Measurements from ENCODE around the gene ARL2.
"Not testable (repeated sequence)": the region's sequence is repeated elsewhere in the genome, so short reads cannot be mapped to it uniquely, and the experiment has no call there.

Gene ARL2

DNA sequence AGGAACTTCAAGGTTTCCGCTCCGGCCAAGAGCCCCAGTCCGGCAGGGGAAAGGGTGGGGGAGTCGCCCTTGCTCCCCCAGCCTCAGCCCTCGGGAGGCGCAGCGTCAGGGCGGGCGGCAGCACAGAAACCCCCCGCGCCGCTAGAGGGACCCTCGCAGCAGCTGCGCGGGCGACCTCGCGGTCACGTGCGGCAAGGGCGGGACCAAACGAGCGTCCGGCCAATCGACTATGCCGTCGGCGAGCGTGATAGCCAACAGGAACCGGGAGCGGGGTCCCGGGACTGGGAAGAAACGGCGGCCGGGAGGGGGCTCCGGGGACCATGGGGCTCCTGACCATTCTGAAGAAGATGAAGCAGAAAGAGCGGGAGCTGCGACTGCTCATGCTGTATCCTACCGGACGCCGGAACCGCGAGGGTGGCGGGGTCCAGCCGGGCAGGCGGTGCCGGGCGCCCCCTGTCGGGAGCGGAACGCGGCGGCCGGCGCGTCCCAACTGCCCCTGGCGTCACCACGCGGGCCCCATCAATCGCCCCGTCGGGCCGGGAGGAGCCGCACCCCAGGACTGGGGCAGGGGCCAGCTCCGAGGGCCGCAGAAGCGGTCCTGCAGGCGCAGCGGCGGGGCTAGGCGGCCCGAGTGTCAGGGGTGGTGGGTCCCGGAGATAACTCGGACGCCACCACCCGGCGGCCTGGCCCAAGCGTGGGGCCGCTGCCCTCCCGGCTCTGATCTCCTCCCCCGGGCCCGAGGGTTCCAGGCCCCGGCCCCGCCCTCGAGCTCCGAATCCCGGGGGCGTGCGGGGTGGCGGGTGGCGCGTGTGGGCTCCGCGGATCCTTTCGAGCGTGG lies at the start of gene ARL2:
Gene ARL2, plus strand, starts transcription at position 273 of the 838 bp plus-strand sequence. Its CDS starts 48 bp downstream, at position 321.
- DNase-seq: peak; percentile 95

DNA sequence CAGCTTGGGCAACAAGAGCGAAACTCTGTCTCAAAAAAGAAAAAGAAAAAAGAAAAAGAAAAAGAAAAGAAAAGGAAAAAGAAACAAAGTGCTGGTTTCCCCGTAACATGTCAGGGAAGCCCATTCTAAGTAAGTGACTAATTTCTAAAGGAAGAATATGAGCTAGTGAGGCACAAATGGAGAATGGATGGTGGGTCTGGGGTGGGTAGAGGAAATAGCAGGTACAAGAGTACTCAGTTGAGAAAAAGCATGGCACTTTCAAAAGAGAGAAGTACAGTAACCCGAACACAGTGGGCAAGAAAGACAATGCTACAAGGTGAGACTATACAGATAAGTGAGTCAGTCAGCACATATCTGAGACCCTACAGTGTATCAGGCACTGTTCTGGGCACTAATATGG lies 46.6 kb upstream of the ARL2 start:
- DNase-seq: no peak

DNA sequence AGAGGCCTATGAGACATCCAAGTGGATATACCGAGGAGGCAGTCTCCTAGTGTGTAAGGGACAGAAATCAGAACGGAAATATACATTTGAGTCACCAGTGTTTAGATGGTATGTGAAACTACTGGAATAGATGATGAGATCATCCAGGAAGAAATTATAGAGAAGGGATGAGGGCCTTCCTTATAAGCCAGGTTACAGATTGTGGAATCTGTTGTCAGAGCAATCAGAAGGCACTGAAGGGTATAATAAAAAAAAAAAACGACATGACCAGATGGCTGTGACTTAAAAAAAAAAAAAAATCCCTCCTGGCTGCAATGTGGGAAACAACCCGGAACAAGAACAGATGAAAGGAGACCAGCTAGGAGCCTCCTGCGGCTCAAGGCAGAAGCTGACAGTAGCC lies 44.8 kb upstream of the ARL2 start:
- no peak for DNase-seq

DNA sequence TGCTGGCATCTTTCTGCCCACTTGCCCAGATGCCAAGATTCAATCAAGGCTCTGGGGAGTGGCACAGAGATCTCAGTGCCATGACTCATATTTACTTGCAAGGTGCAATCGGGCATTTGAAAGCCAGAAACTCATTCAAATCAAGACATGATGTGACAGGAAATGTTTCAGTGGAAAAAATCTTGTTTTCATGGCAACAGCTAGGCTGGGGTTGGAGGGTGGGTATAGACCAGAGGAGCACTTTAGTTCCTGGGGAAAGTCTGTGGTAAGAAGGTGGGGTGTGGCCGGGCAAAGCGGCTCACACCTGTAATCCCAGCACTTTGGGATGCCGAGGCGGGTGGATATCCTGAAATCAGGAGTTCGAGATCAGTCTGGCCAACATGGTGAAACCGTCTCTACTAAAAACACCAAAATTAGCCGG lies 43.2 kb upstream of the ARL2 start:
- no peak for DNase-seq

DNA sequence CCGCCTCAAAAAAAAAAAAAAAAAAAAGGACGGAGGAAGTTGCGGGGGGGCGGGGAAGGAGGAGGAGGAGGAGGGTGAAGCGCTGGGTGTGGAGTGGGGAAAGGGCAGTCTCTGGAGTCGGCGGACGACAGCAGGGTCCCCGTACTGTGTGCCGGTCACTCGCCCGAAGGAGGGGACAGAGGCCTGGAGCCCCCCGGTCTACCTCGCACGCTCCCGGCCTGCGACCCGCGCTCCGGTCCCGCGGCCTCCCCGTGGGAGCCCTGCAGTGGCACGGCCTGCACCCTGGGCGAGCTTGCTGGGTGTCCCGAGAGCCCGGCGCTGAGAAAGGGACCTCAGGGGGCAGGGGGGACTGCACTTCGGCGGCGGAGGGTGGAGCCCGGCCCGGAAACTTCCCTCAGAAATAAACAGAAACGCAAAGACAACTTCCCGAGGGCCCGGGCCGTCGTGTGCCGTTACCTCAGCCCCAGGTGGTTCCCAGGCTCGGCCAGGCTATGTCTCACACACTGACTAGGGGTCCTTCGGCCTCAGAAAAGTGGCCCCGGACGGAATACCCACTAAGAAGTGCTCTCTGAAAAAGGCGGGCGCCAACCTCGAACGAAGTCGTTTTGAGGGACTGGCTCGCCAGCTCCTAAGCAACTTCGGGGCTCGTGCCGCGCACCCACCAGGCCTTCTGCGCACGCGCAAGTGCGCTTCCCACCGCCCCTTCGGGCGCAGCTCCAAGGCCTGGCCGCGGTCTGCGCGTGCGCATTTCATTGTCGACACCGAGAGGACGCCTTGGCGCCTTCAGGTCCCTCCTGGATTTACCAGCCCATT lies 42.3 kb upstream of the ARL2 start, which contains the start of gene MAJIN:
Gene MAJIN, minus strand, starts transcription at position 688 of the 813 bp plus-strand sequence. CDS start 12,703 bp downstream, outside the sequence.
- no peak for DNase-seq

DNA sequence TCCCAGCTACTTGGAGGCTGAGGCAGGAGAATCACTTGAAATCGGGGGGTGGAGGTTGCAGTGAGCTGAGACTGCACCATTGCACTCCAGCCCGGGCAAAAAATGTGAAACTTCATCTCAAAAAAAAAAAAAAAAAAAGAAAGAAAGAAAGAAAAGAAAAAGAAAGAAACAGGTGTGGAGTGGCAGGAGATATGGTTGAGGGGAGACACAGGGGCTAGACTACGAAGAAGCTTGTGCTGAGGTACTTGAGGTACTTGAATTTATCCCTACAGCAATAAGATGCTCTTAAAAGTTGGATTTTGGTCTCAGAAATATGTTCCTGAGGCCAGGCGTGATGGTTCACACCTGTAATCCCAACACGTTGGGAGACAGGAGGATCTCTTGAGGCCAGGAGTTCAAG lies 39.8 kb upstream of the ARL2 start:
- DNase-seq: no peak

DNA sequence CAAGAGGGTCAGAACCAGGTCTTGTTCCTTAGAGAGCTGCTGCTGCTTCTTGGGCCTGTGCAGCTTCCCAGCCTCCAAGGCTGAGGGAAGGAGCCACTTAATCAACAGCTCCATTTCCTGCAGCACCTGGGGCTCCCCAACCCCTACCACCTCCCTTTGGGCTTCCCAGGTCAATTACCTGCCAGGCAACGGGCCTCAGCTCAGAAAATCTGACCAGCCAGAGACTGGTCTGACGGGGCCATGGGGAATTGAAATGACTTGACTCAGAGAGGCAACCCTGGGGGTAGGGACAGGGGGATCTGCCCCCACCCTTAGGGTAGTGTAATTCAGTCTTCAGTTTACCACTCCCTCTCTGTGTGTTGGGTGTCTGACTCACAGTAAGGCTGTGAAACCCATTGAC lies 37.3 kb upstream of the ARL2 start:
- no peak for DNase-seq

DNA sequence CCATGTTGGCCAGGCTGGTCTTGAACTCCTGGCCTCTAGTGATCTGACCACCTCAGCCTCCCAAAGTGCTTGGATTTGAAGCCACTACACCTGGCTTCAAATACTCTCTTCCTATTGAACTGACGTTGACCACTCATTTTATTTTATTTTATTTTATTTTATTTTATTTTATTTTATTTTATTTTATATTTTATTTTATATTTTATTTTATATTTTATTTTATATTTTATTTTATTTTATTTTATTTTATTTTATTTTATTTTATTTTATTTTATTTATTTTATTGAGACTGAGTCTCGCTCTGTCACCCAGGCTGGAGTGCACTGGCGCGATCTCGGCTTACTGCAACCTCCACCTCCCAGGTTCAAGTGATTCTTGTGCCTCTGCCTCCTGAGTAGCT lies 30.6 kb upstream of the ARL2 start:
- not testable (repeated sequence) for DNase-seq

DNA sequence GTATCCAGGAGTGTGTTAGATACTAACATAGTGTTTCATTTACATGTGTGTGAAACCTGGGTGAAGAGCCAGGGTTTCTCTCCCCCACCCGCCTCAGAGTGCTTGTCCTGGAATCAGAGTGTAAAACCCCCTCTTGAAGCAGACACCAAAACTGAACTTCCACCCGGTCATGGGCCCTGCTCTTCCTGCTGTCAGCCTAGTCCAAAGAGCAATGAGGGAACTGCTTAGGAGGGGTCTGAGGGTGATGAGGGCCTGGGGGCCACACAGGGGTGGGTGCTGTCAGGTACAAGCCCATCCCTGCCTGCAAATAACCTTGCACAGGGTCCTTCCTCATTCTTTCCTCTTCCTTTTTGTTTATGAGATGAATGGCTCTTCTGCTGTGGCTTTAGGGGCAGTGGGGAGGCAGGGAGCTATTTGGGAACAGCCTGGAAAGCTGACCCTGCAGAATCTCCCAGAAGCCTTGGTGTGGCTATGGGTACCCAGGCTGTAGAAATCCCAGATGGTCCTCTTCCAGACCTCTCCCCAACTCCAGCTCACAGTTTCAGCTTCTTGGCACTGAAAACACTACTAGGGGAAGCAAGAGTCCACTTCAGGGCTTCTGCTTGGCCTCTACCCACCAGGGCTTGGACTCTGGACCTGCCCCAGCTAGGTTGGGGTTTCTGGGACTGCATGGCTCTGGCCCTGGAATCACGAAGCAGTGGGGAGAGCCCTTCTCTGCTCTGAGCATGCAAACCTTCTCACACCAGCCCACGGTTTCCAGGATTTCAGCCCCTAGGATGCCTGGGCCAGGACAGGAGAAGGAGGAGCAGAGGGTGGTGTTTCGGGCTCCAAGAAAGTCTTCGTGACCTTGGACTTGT lies 25.7 kb upstream of the ARL2 start:
- no peak for DNase-seq

DNA sequence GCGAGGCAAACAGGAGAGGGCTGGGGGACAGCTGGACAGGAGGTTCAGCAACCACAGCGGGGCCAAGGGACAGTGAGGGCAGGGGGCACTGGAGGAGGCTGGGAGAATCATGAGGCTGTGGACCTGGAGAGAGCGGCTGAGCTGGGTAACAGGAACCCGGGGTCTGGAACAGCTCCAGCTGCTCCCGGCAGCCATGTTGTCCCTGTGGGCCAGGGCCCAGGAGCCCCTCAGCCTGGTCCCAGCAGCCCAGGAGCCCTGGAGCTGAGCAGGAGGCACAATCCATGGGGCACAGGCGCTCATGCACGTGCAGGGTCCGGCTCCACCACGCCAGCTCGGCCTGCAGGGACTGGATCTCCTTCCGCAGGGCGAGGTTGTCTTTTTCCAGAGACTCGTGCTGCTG lies 24.5 kb upstream of the ARL2 start:
- no peak for DNase-seq

DNA sequence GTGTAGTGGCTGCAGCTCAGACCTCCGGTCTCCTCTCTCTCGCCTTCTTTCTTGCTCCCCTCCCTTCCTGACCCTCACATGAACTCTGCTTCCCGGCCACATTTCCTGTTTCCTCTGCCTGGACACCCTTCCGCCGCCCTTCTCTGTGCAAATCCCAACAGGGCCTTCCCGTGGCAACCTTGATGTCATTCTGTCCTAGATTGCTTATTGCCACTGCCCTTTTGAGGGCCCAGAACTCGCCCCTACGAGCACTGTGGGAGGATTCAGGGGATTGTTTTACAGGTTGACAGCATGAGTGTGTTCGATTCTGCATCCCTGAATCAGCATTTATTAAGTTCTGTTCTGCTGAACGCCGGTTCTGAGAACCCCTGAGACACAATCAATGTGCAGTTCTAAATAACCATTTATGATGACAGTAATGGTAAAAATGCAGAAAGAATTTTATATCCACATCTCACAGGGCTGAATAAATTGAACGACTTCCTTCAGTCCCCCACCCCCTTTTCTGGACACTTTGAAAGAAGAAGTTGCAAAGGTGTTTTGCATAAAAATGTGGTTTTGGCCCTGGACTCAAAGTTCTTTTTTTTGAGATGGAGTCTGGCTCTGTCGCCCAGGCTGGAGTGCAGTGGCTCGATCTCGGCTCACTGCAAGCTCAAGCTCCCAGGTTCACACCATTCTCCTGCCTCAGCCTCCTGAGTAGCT lies 23.6 kb upstream of the ARL2 start:
- no peak for DNase-seq

DNA sequence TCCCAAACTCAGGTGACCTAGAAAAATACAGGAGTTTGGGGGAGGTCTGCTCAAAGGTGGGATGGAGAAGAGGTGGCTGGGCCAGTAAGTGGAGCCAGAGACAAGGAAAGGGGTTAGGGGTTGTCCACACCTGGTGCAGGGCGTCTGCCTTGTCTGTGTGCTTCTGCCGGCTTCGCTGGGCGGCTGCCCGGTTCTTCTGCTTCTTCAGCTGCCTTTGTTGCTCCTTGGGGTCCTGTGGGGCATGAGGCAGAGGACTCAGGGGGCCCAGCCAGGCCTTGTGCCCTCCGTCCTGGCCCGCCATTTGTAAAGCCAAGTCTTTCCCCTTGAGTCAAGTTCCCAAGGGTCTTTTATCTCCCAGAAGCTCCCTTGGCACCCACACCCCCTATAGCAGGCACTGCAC lies 19.6 kb upstream of the ARL2 start:
- no peak for DNase-seq

DNA sequence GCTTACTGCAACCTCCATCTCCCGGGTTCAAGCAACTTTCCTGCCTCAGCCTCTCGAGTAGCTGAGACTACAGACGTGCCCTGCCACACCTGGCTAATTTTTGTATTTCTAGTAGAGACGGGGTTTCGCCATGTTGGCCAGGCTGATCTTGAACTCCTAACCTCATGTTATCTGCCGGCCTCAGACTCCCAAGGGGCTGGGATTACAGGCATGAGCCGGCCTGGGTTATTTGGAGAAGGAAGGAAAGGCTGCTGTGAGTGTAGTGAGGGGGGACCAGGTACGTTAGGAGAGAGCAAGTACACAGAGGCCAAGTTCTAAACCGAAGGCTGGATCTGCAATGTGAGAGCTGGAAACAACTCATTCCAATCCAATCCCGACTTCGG lies 17.6 kb upstream of the ARL2 start:
- DNase-seq: no peak

DNA sequence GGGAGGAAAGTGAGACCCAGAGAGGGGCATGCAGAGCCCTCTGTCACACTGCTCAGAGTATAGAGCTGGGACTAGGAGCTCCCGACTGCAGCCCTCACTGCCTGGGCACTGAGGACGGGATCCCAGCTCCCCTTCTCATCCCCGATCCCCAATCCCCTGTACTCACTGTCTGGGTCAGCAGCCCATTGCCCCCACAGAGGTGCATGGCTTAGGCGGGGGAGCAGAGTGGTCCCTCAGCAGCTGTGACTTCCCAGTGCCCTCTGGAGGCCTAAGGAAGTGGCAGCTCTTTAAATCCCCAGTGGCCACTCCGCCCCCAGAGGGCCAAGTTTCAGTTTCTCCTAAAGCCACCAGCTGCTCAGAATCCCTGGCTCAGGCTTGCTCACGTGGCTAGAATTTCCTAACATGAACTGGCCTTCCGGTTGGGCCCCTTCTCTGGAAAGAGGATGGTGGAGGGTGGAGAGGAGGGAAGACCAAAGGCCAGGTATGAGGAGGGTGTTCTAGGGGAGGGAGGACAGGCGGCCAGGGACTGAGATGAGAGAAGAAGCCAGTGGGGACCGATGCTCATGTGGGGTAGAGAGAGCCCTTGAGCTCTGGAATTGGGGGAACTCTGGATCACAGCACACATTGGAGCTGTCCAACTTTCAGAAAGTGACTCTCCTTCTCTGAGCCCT lies 17.1 kb upstream of the ARL2 start, which contains the start of gene BATF2:
Gene BATF2, minus strand, starts transcription at position 262 of the 671 bp plus-strand sequence. Its CDS starts 57 bp downstream, at position 205.
- peak; percentile 95 for DNase-seq

DNA sequence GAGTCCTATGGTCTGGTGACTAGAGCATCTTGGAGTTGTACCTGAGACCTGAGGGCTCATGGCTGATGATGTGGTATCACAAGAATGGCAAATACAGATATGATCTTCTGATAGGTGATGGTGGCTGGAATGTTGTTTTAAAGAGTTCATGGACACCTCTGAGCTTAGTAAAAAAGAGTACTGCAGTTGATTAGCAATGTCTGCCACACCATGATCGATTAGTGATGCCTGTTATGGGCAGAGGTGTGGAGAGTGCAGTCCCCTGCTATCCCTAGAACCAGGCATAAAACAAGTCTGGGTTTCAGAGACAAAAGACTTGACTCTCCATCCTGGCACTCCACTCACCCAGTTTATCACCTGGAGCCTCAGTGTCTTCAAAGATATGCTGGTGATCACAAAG lies 15.8 kb upstream of the ARL2 start:
- peak; percentile 73 for DNase-seq

DNA sequence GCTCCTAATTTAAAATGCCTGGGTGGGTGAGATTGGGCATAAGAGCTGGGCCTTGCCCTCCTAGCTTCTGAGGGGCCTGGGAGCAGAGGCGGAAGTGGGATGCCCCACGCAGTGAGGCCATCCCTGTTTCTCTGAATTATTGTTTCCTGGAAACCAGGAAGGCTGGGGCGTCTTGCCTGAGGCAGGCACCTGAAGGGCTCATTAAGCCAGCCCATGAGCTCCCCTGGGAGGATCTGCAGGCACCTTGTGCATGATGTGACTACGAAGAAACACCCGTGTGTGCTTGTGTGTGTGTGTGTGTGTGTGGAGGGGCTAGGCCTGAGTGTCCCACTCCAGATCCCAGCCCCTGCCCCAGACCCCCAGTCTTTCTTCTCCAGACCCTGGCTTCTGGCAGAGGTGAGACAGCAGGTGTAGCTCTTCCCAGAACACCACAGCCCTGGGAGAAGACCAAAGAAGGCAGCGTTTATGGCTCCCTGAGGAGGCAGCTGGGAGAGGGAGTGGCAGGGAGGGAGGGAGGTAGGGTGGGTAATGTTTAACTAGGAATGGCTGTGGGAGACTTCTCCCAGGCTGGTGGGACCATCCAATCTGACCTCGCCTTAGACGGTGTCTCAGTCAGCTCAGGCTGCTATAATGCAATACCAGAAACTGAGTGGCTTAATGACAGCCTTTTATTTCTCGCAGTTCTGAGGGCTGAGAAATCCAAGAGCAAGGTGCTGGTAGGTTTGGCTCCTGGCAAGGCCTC lies 15.1 kb upstream of the ARL2 start:
- DNase-seq: peak; percentile 49

DNA sequence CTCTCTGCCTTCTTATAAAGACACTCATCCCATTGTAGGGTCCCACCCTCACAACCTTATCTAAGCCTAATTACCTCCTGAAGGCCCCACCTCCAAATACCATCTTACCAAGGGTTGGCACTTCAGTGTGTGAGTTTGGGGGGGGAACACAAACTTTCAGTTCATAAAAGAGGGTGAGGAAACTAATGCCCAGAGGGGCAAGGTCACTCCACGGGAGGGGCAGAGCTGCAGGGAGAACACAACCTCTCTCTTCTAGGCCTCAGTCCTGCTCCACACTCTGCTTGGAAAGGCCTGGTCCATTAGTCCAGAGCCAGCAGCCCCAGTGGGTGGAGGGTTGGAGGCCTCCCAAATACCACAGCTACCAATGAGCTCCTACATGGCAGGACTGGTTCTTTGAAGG lies 14.5 kb upstream of the ARL2 start:
- DNase-seq: no peak

DNA sequence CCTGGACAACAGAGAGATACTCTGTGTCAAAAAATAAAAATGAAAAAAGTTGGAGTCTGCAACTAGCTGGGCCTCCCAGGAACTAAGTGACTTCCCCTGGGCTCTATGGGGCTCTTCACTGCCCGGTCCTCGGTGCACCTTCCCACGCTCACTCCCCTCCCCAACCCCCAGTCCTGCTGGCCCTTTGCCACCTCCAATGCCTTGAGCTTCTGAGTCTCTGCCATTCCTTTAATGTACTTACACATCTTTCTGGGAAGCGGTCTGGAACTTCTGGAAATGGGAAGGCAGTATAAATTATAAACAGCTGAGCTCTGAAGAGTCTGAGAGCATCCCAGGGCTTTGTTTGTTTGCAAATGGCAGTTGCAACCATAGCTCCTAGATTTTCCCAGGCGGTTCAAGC lies 11.3 kb upstream of the ARL2 start:
- no peak for DNase-seq

DNA sequence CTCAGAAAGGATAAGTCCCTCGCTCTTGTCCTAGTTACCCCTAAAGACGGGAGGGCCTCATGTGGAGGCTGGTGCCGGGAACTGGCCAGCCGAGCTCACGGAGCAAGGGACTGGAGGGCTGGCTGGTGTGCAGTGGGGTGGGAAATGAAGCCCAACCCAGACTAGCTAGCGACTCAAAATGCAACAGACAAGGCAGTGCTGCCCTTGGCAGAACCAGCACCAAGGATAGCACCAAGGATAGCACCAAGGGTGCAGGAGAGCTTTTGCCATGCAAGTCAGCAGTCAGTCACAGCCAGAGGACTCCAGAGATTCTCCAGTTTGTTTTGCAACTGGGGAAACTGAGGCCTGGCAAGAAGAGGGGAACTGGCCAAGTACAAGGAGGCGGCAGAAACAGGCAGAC lies 10.7 kb upstream of the ARL2 start:
- no peak for DNase-seq

DNA sequence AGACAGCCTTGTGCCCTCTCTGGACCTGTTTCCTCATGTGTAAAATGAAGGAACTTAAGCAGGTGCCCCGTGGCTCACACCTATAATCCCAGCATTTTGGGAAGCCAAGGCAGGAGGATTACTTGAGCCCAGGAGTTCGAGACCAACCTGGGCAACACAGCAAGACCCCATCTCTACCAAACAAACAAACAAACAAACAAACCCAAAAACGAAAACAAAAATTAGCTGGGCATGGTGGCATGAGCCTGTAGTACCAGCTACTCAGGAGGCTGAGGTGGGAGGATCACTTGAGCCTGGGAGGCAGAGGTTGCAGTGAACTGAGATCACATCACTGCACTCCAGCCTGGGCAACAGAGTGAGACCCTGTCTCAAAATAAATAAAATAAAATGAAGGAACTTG lies 10.0 kb upstream of the ARL2 start:
- DNase-seq: not testable (repeated sequence)

DNA sequence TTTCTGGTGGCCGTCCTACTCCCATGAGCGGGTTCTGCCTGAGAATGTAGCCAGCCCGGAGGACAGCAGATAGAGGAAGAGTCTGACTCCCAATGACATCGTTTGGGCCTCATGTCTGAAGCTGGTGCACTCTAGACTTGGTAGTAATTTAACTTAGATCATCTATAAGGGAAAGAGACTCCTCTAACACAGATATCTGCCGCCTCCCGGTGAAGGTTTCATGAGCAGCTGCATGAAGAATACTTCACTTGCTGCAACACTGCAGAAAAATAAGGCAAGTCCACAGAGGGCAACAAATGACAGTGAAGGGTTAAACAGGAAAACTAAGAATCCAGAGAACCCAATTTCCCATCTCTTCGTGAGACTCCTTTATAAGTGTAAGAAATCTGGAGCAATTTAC lies 5.9 kb upstream of the ARL2 start:
- DNase-seq: no peak
